Stimulated activated effector memory CD8-positive, alpha-beta T cell treated with anti-CD3 and anti-CD28 coated beads, Interleukin-12 subunit alpha, Interleukin-12 subunit beta, amount 100 ng/mL, for 72 hours (primary cell): ENCODE measurements around the gene NEB.
"Not testable (repeated sequence)": the region's sequence is repeated elsewhere in the genome, so short reads cannot be mapped to it uniquely, and the experiment has no call there.

Experiments used
- ATAC-seq: fragments of 150-1000 bp; cut with Tn5 transposase; 2 replicates; pipeline ENCODE4 v1.10.0; 2021
- DNase-seq, 2 donors: peaks; one replicate each; pipeline ENCODE4 v3.0.0; 2021 to 2022; ENCODE audit warnings: low spot score in 2 of 2
- H3K27ac Mint-ChIP-seq: one replicate; pipeline ENCODE4 v1.8.0; 2022; ENCODE audit warnings: mild to moderate bottlenecking, mixed read lengths
- H3K36me3 Mint-ChIP-seq: one replicate; pipeline ENCODE4 v1.8.0; 2022; ENCODE audit warnings: mild to moderate bottlenecking, mixed read lengths
- H3K4me1 Mint-ChIP-seq: one replicate; pipeline ENCODE4 v1.8.0; 2022; ENCODE audit warnings: mixed read lengths
- H3K4me3 Mint-ChIP-seq: one replicate; pipeline ENCODE4 v1.8.0; 2022; ENCODE audit warnings: mild to moderate bottlenecking, mixed read lengths
- H3K9me3 Mint-ChIP-seq: one replicate; pipeline ENCODE4 v1.8.0; 2022; ENCODE audit warnings: mixed read lengths

Gene NEB

DNA sequence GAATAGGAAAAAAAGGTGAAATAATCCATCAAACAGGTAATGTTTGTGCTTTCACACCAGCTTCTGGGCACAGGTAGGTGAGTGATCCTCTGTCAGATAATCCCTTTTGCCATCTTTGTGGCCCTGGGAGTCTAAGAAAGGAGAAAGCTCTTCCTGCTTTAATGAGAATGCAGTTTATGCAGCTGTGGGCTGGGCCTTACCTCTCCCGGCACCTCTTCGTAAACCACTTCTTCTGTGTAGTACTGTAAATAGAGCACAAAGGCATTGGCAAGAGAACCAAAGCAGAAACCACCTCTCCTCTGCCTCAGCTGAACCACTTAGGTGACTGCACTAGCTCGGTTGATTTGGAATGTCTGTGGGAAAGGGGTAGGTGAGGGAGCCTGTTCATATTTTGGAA is 4.9 kb downstream of the NEB start:
- Mint-ChIP-seq H3K27ac (no peak overlapping the region), H3K4me1 (no peaks in the 10 kb centered on the region), H3K9me3 (no peaks in the 10 kb centered on the region), H3K36me3 (no peaks in the 10 kb centered on the region), H3K4me3 (no peak overlapping the region)
- DNase-seq (no peak), ATAC-seq (no peak)

DNA sequence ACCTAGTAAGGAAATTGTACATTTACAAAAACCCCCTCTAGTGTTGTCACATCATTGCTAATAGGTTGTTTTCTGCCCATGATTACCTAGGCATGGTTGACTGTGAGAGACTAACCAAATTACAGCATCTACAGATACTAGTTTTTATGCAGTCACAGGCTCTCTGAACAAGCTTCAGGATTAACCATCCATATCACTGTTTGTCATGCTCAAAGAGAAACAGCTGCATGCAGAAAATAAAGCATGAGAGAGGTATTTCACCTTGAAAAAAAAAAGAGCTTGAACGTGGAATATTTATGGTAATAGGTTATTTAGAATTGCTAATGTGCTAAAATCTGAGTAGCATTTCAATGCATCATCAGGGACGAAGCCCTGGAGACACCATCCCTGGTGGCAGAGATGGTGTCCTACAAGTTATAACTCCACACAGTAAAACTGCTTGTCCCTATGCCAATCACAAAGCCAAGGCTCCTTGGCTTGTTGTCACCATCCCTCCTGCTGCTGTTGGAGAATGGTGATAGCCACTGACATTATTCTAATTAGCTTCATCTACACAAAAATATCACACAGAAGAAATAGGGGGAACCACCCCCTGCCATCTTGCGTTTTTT is 5.4 kb downstream of the NEB start:
- ATAC-seq, result no peak
- Mint-ChIP-seq H3K9me3 (no peaks in the 10 kb centered on the region), H3K4me1 (no peaks in the 10 kb centered on the region), H3K36me3 (no peaks in the 10 kb centered on the region), H3K27ac (no peak overlapping the region), H3K4me3 (no peak overlapping the region)
- no peak for DNase-seq

DNA sequence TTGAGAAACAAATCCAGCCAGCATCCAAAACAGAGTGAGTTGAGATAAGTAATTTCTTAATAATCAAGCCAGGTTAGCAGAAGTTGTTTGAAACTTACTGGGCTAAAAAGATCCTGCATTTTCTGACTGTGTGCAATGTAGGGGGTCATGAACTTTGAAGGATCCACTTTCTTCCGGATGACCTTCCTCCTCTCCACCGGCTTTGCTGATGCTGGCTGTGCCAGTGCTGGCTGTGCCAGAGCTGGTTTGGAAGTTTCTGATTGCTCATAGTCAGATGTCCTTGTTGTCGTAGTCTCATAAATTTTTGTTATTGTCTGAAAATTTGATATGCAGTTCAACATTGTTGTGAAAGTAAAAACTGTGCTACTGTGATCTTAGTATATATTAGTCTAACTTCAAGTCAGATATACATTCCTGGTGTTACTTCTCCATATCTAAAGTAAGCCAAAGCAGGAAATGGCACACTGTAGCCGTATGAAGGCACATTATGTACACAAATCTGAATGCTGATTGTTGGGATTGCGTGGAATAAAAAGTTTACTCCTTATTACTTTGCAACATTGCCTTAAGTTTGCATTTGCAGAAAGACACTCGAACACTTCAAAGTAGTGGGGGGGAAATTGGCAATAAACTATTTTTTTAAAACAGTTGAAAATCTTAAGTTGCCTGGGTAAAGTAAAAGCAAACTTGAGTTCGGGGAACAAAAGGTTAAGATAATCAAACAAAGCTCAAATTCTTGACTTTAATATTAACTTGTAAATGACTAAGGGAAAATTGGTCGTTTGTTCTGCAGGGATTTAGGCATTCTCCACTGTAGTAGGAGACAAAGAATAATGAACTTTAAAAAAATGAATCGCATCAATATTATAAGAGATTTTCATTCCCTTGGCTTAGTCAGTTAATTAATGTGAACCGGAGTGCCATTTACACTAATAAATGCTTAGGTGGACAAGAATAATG is 6.4 kb downstream of the NEB start:
- H3K4me1 Mint-ChIP-seq, result no peaks in the 10 kb centered on the region
- DNase-seq, result no peak
- H3K9me3 Mint-ChIP-seq, result no peaks in the 10 kb centered on the region
- ATAC-seq, result no peak
- no peak overlapping the region for H3K27ac Mint-ChIP-seq
- H3K4me3 Mint-ChIP-seq, result no peak overlapping the region
- no peaks in the 10 kb centered on the region for H3K36me3 Mint-ChIP-seq

DNA sequence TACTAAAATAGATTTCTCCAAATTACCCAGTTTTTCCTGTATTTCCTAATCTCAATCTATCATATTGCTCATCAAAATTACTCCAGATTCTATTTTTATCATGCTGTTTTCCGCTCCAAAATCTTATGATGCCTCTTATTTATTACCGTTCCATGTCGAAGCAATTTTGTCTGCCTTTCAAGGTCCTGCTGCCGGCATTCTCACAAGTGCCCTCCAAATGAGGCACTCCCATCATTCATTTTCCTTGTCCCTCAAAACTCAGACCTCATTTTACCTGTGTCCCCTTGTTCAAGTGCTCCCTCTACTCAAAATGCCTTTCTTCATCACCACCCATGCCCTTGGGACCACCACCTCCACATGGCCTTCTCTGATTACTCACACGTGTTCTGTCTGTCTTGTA is 13.1 kb downstream of the NEB start:
- H3K4me1 Mint-ChIP-seq, result no peaks in the 10 kb centered on the region
- H3K9me3 Mint-ChIP-seq, result peaks cover 6% of the 10 kb centered on the region
- ATAC-seq (no peak), DNase-seq (no peak)
- no peak overlapping the region for H3K27ac Mint-ChIP-seq
- no peaks in the 10 kb centered on the region for H3K36me3 Mint-ChIP-seq
- H3K4me3 Mint-ChIP-seq, result no peak overlapping the region

DNA sequence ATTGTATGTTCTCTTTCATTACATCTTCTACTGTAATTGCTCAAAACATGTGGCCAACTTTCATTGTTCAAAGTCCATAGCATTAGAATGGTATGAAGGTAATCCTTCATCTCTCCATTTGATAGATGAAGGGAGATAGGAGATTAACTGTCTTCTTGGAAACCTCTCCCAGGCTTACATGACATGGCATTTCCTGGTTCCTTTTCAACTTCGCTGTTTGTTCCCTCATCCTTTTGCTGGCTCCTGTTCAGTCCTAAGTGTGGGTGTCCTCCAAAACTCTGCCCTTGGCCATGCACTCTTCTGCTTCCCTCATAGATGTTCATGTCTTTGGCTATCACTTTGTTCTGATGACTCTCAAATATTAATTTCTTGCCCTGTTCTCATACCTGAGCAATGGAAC is 13.8 kb downstream of the NEB start:
- H3K4me1 Mint-ChIP-seq, result no peaks in the 10 kb centered on the region
- DNase-seq, result no peak
- H3K9me3 Mint-ChIP-seq, result peaks cover 6% of the 10 kb centered on the region
- ATAC-seq, result no peak
- no peak overlapping the region for H3K27ac Mint-ChIP-seq
- H3K4me3 Mint-ChIP-seq, result no peak overlapping the region
- no peaks in the 10 kb centered on the region for H3K36me3 Mint-ChIP-seq

DNA sequence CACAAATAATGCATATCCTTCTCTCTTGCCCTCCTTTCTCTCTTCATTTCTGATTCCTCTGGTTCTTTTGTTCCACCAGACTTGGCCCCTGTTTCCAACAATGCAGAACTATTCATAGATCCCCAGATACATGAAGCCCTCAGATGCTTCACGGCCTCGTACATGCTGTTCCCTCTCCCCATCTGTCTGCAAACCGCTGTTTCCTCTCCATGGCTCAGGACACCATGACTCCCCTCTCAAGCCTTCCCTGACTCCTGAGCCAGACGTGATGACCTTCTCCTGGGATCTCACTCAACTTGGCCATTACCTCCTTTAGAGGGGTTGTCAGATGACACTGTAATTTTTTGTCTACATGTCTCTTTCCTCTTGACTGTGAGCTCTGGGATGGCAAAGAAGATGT is 15.5 kb downstream of the NEB start:
- no peaks in the 10 kb centered on the region for H3K4me1 Mint-ChIP-seq
- H3K9me3 Mint-ChIP-seq, result peaks cover 6% of the 10 kb centered on the region
- DNase-seq, result no peak
- no peak for ATAC-seq
- no peak overlapping the region for H3K4me3 Mint-ChIP-seq
- no peak overlapping the region for H3K27ac Mint-ChIP-seq
- no peaks in the 10 kb centered on the region for H3K36me3 Mint-ChIP-seq

DNA sequence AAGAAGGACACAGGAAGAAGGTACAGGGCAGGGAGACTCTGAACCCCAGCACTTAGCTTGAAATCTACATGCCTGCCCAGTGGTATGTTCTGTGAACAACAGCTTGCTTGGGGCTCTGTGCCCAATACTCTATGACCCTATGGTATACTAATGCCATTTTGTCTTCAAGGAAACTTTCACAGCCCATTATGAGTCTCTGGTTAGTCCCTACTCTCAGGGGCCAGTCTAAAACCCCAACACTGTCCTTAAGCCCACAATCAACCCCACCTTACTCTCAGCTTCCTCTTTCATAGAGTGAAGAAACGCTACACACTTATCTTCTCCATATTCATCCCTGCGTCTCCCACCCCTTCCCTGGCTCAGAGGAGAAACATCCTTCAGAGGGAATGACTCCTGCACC is 16.0 kb downstream of the NEB start:
- DNase-seq, result no peak
- ATAC-seq, result no peak
- Mint-ChIP-seq H3K36me3 (no peaks in the 10 kb centered on the region), H3K4me3 (no peak overlapping the region), H3K4me1 (no peaks in the 10 kb centered on the region), H3K27ac (no peak overlapping the region), H3K9me3 (peaks cover 6% of the 10 kb centered on the region)

DNA sequence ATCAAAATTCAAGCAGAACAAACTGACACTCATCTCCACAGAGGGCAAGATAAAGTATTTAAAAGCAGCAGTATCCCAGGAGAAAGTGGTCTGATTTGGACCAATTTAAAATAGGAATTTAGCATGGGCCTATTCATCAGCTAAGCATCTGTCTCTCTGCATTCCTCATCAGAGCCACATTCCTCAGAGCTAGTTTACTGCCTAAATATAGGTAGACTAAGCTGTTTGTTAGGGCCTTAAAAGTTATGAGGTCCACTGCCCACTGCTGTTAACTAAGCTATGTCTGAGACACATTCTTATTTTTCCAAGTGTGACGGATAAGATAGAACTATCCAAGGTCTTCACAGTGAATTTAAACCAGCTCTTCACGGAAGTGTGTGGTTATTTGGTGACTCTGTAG is 17.6 kb downstream of the NEB start:
- no peaks in the 10 kb centered on the region for H3K36me3 Mint-ChIP-seq
- H3K9me3 Mint-ChIP-seq, result peaks cover 6% of the 10 kb centered on the region
- DNase-seq (no peak), ATAC-seq (no peak)
- H3K4me1 Mint-ChIP-seq, result no peaks in the 10 kb centered on the region
- no peak overlapping the region for H3K27ac Mint-ChIP-seq
- no peak overlapping the region for H3K4me3 Mint-ChIP-seq

DNA sequence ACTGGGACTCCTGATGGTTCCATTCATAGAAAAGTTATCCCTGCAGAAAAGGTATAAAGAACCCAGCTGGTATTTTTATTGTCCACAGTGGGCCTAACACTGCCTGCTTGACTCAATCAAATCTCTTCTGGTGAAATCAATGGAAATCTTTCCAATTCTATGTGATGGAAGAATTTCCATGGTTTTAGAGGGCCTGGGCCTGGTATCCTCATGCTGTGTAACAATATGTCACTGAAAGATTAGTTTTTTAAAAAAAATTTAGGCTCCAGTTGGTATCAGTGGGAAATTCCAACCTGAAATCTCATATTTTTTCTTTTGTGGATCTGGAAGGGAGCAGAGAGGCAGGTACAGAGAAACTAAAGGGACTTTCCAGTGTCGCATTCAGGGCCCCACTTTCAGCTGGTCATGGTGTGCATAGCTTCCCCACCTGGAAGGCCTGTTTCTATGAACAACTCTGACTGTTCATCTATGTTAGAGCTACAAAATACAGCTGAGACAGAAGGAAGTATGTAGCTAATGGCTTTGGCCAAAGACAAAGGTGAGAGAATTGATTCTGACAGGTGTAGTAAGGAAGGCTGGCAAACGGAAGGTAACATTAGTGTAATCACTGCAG is 20.9 kb downstream of the NEB start:
- ATAC-seq, result no peak
- no peak overlapping the region for H3K4me3 Mint-ChIP-seq
- H3K27ac Mint-ChIP-seq, result no peak overlapping the region
- no peaks in the 10 kb centered on the region for H3K4me1 Mint-ChIP-seq
- H3K36me3 Mint-ChIP-seq, result no peaks in the 10 kb centered on the region
- DNase-seq, result no peak
- H3K9me3 Mint-ChIP-seq, result no peaks in the 10 kb centered on the region

DNA sequence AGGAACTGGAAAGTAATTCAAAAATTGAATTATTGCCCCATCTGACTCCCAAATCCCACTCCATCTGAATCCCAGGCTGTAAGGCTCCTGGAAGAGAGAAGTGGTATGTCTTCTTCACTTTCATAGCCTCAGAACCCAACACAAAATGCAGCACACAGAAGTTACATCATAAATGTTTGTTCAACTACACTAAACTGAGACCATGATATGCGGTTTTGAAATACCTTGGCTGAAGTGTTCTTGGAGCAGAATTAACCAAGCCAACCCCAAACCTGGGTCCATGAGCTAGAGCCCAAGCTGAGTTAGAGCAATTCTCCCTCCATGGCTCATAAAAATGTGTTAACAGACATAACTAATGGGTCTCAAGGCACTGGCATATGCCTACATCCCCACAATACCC is 23.3 kb downstream of the NEB start:
- no peak for DNase-seq
- no peaks in the 10 kb centered on the region for H3K4me1 Mint-ChIP-seq
- no peaks in the 10 kb centered on the region for H3K9me3 Mint-ChIP-seq
- no peak overlapping the region for H3K27ac Mint-ChIP-seq
- H3K4me3 Mint-ChIP-seq, result no peak overlapping the region
- no peaks in the 10 kb centered on the region for H3K36me3 Mint-ChIP-seq
- no peak for ATAC-seq

DNA sequence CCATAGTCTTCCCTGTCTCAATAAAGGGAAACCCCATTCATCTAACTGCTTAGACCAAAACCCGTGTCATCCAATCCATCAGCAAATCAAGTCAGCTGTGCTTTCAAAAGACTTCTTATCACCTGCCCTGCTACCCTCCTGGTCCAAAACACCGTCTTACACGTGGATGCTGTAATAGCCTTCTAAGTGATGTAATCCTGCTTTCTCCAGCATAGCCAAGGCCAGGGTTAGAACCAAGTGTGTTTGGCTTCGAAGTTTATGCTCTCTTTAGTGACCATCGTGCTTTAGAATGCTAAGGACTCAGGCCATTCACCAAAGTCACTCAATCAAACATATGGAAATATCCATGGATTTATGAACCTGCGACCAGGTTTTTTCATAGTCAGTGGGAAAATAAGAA is 25.5 kb downstream of the NEB start:
- DNase-seq, result no peak
- H3K9me3 Mint-ChIP-seq, result no peaks in the 10 kb centered on the region
- H3K36me3 Mint-ChIP-seq, result no peaks in the 10 kb centered on the region
- no peaks in the 10 kb centered on the region for H3K4me1 Mint-ChIP-seq
- no peak overlapping the region for H3K27ac Mint-ChIP-seq
- no peak overlapping the region for H3K4me3 Mint-ChIP-seq
- no peak for ATAC-seq

DNA sequence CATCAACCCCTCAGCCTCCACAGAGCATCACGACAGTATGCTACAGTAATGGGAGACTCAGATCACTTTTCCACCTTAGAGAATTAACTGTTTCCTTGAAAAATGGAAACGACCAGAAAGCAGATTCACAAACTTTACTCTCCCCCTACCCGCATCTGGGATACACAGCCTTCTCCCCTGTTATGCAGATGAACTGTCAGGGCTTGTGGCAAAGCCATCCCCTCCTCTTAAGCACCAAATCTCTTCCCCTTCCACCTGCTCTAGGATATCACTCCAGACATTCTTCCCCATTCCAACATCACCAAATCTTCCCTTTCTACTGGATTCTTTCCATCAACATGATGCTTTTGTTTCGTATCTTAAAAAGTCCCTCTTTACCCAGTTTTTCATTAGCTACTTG is 26.4 kb downstream of the NEB start:
- Mint-ChIP-seq H3K4me3 (no peak overlapping the region), H3K27ac (no peak overlapping the region), H3K36me3 (no peaks in the 10 kb centered on the region), H3K4me1 (no peaks in the 10 kb centered on the region), H3K9me3 (no peaks in the 10 kb centered on the region)
- DNase-seq (no peak), ATAC-seq (no peak)

DNA sequence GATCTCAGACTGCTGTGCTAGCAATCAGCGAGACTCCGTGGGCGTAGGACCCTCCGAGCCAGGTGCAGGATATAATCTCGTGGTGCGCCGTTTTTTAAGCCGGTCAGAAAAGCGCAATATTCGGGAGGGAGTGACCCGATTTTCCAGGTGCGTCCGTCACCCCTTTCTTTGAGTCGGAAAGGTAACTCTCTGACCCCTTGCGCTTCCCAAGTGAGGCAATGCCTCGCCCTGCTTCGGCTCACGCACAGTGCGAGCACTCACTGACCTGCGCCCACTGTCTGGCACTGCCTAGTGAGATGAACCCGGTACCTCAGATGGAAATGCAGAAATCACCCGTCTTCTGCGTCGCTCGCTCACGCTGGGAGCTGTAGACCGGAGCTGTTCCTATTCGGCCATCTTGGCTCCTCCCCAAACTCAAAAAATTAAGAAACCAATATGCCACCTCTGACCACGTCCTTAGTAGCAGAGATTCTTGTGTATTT is 29.8 kb downstream of the NEB start:
- not testable (repeated sequence) for H3K4me1 Mint-ChIP-seq, H3K27ac Mint-ChIP-seq

DNA sequence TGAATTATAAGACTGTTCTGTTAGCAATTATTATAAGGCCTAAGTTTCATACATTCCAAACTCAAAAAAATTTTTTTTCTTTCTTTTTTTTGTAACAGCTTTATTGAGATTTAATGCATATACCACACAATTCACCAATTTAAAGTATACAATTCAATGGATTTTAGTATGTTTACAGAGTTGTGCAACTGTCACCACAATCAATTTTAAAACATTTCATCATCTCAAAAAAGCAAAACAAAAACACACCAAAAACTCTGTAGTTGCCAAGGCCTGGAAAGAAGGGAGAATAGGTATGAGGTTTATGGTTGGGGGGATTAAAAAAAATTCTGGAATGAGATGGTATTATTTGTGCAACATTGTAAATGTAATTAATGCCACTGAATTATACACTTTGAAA is 36.1 kb downstream of the NEB start:
- H3K36me3 Mint-ChIP-seq, H3K27ac Mint-ChIP-seq, ATAC-seq, DNase-seq, H3K4me3 Mint-ChIP-seq, H3K4me1 Mint-ChIP-seq, H3K9me3 Mint-ChIP-seq: not testable (repeated sequence)

More for the DNA sequence above, 29.8 kb downstream of the NEB start:
- not testable (repeated sequence) for DNase-seq, H3K9me3 Mint-ChIP-seq, ATAC-seq, H3K36me3 Mint-ChIP-seq, H3K4me3 Mint-ChIP-seq

DNA sequence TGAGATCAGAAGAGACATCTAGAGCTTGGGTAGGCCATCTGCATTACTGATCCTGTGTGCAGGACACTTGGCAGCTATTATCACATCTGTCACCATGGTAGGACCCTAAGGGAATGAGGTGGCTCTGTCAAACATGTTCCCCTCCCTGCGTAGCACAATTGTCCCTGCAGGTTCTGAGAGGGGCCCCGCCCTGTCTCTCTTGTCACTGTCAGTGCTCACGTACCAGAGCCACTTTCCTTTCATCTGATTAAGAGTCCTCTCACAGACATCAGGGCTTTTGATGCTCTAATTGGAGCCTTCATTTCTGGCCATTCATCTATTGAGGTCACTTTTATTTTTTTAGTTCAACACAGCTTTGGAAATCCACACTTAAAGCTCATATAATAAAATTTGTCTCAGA is 38.5 kb downstream of the NEB start:
- no peak overlapping the region for H3K27ac Mint-ChIP-seq
- H3K4me1 Mint-ChIP-seq, result no peaks in the 10 kb centered on the region
- H3K4me3 Mint-ChIP-seq, result no peak overlapping the region
- no peak for DNase-seq
- no peaks in the 10 kb centered on the region for H3K36me3 Mint-ChIP-seq
- no peak for ATAC-seq
- no peaks in the 10 kb centered on the region for H3K9me3 Mint-ChIP-seq

DNA sequence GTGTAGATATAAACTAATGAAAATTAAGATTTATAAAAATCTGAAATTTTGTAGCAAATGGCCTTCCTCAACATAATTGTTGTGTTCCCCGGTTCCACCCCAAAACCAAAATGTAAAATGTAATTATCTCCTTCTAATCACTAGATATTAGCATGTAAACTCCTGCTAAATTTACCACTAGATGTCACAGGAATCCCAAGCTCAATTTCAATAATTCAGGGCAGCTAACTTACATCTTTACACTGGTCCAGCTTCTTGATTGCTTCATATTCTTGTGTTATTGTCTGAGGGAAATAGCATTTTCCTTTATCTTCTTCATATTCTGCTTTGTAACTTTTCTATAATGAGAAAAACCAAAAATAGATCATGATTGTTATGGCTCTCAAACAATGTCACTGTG is 42.6 kb downstream of the NEB start:
- DNase-seq (no peak), ATAC-seq (no peak)
- Mint-ChIP-seq H3K27ac (no peak overlapping the region), H3K36me3 (no peaks in the 10 kb centered on the region), H3K4me1 (no peaks in the 10 kb centered on the region), H3K9me3 (no peaks in the 10 kb centered on the region), H3K4me3 (no peak overlapping the region)
